SK-N-SH (cell line): ENCODE data around the gene D2HGDH. TPM values are rescaled to one million over a fixed set of nuclear protein-coding genes. Genes with fewer than 3 reads are reported as not detected.

Source experiments
- CTCF ChIA-PET: fragments of 300-600, 350-600 bp; formaldehyde crosslinking; extraction: SDS; loops from one replicate; lab custom pipeline; 2021; lab: Yijun Ruan, JAX
- POLR2A ChIA-PET: fragments of 350-600 bp; sonication (Branson Sonifier 250); formaldehyde crosslinking; extraction: SDS; loops from one replicate; lab custom pipeline; 2020; ENCODE audit warnings: antibody characterized with exemption, inconsistent platforms; lab: Yijun Ruan, JAX
- DNase-seq: peaks from one replicate; pipeline ENCODE4 v3.0.0; 2012
- H2AFZ ChIP-seq: fragments of 200-600 bp; sonication (generic); 2 replicates; pipeline ENCODE4 v1.8.1; 2016; ENCODE audit warnings: antibody characterized with exemption, mild to moderate bottlenecking, low read depth
- H3F3A ChIP-seq: fragments of 200-600 bp; sonication (generic); replicated peaks from 2 replicates; pipeline ENCODE3; 2016; ENCODE audit warnings: antibody characterized with exemption, mild to moderate bottlenecking; ENCODE audit not compliant: insufficient read depth
- H3K27ac ChIP-seq, 2 experiments: fragments of 200-500 bp in 1 of 2; fragments of 200-600 bp in 1 of 2; sonication (Bioruptor generic) in 1 of 2; sonication (generic), shearing (Covaris generic) in 1 of 2; 2 replicates each; pipeline versions ENCODE4 v1.5.1 to v1.6.1; 2014 to 2016; ENCODE audit warnings: low read depth in 2 of 2, inconsistent platforms in 1 of 2, low read length in 1 of 2, mild to moderate bottlenecking in 1 of 2, mixed read lengths in 1 of 2
- H3K27me3 ChIP-seq: fragments of 200-600 bp; sonication (generic), shearing (Covaris generic); 2 replicates; pipeline ENCODE4 v1.6.1; 2016; ENCODE audit warnings: mixed run types; ENCODE audit not compliant: insufficient read depth
- H3K36me3 ChIP-seq, 2 experiments: fragments of 200-500 bp in 1 of 2; fragments of 200-600 bp in 1 of 2; sonication (Bioruptor generic) in 1 of 2; sonication (generic) in 1 of 2; replicated peaks in 1 of 2; 2 replicates each; pipeline versions ENCODE3 to v1.5.1; 2014 to 2016; ENCODE audit warnings: low read length in 1 of 2, mild to moderate bottlenecking in 1 of 2; ENCODE audit not compliant: insufficient read depth in 2 of 2, control insufficient read depth in 1 of 2
- H3K4me1 ChIP-seq, 2 experiments: fragments of 200-500 bp in 1 of 2; fragments of 200-600 bp in 1 of 2; sonication (Bioruptor generic) in 1 of 2; sonication (generic), shearing (Covaris generic) in 1 of 2; 2 replicates each; pipeline versions ENCODE4 v1.5.1 to v1.6.1; 2014 to 2016; ENCODE audit warnings: low read depth in 1 of 2, low read length in 1 of 2, mixed run types in 1 of 2; ENCODE audit not compliant: insufficient read depth in 2 of 2, control insufficient read depth in 1 of 2
- H3K4me2 ChIP-seq: fragments of 200-600 bp; sonication (generic), shearing (Covaris generic); 2 replicates; pipeline ENCODE4 v1.6.1; 2017; ENCODE audit warnings: mixed run types
- H3K4me3 ChIP-seq, 2 experiments: fragments of 200-500 bp in 1 of 2; fragments of 200-600 bp in 1 of 2; sonication (Bioruptor generic) in 1 of 2; sonication (generic), shearing (Covaris generic) in 1 of 2; 2 replicates each; pipeline versions ENCODE4 v1.5.1 to v1.8.1; 2014 to 2016; ENCODE audit warnings: low read depth in 2 of 2, inconsistent platforms in 1 of 2, low read length in 1 of 2, mild to moderate bottlenecking in 1 of 2, mixed read lengths in 1 of 2, moderate library complexity in 1 of 2
- H3K79me2 ChIP-seq: fragments of 200-600 bp; sonication (generic); 2 replicates; pipeline ENCODE4 v1.8.1; 2017; ENCODE audit warnings: mild to moderate bottlenecking; ENCODE audit not compliant: insufficient read depth
- H3K9ac ChIP-seq: fragments of 200-600 bp; sonication (generic); 2 replicates; pipeline ENCODE4 v1.6.1; 2017; ENCODE audit warnings: mixed run types
- H3K9me2 ChIP-seq: fragments of 200-600 bp; sonication (generic); 2 replicates; pipeline ENCODE4 v1.6.1; 2017; ENCODE audit warnings: mixed run types
- H3K9me3 ChIP-seq: fragments of 200-600 bp; sonication (generic); 2 replicates; pipeline ENCODE4 v1.6.1; 2017; ENCODE audit warnings: mixed run types, mild to moderate bottlenecking, moderate library complexity
- H4K20me1 ChIP-seq: fragments of 200-600 bp; sonication (generic); 2 replicates; pipeline ENCODE4 v1.6.1; 2017; ENCODE audit warnings: mild to moderate bottlenecking, mixed run types; ENCODE audit not compliant: insufficient read depth
- EP300 ChIP-seq, 2 experiments: IDR thresholded peaks; 2 replicates each; pipeline versions ENCODE4 v1.4.0 to v1.6.1; 2012; ENCODE audit warnings: borderline replicate concordance in 1 of 2, low read depth in 1 of 2, low read length in 1 of 2
- FOSL2 ChIP-seq: IDR thresholded peaks from 2 replicates; pipeline ENCODE4 v1.4.0; 2012; ENCODE audit warnings: low read depth, mild to moderate bottlenecking, moderate library complexity, borderline replicate concordance
- GABPA ChIP-seq: IDR thresholded peaks from 2 replicates; pipeline ENCODE4 v1.4.0; 2012; ENCODE audit warnings: low read depth, mild to moderate bottlenecking
- JUND ChIP-seq: IDR thresholded peaks from 2 replicates; pipeline ENCODE4 v1.4.0; 2012
- MEF2A ChIP-seq: IDR thresholded peaks from 2 replicates; pipeline ENCODE4 v1.4.0; 2012; ENCODE audit warnings: low read depth, borderline replicate concordance
- POLR2AphosphoS5 ChIP-seq: IDR thresholded peaks from 2 replicates; pipeline ENCODE4 v1.6.1; 2012; ENCODE audit warnings: low read depth, low read length
- SIN3A ChIP-seq: IDR thresholded peaks from 2 replicates; pipeline ENCODE4 v1.6.1; 2012; ENCODE audit warnings: low read depth, mild to moderate bottlenecking, low read length, moderate library complexity, borderline replicate concordance
- SMC3 ChIP-seq: IDR thresholded peaks from 2 replicates; pipeline ENCODE4 v1.6.1; 2012; ENCODE audit warnings: low read depth, low read length, improper control_type of control experiment
- TAF1 ChIP-seq: IDR thresholded peaks from 2 replicates; pipeline ENCODE4 v1.6.1; 2012; ENCODE audit warnings: low read depth, mild to moderate bottlenecking, low read length, moderate library complexity, borderline replicate concordance
- TCF12 ChIP-seq: IDR thresholded peaks from 2 replicates; pipeline ENCODE4 v1.4.0; 2012
- WGBS: methylation state at CpG from one replicate; pipeline ENCODE4 v1.1.6; 2017; ENCODE audit warnings: low lambda C conversion rate; 5-methylcytosine and 5-hydroxymethylcytosine counted together
- polyA plus RNA-seq, 3 experiments: library from polyadenylated mRNA; depleted of rRNA; stranded (reverse); fragments of >200 nt; gene quantifications; 2 replicates each; pipeline ENCODE4 v1.2.3, GENCODE V29; 2012
- TF ChIP-seq, protein P1 (sequence below): fragments of 150-350 bp; IDR thresholded peaks from 2 replicates; pipeline ENCODE4 v1.6.1; 2016; ENCODE audit warnings: mild to moderate bottlenecking, low read depth, low read length
- TF ChIP-seq, protein P2 (sequence below): fragments of 200-600 bp; sonication (generic); IDR thresholded peaks from 2 replicates; pipeline ENCODE4 v1.6.1; 2017; ENCODE audit warnings: antibody characterized with exemption, mild to moderate bottlenecking, moderate library complexity
- TF ChIP-seq, protein P3 (sequence below): IDR thresholded peaks from 2 replicates; pipeline ENCODE4 v1.4.0; 2012; ENCODE audit warnings: low read depth
- TF ChIP-seq, protein P4 (sequence below): IDR thresholded peaks from 2 replicates; pipeline ENCODE4 v1.4.0; 2012; ENCODE audit warnings: low read depth, borderline replicate concordance

Gene D2HGDH
- polyA plus RNA-seq, 1 of the 3 experiments (the other 2 are of a cell fraction) = 36.3 TPM

DNA sequence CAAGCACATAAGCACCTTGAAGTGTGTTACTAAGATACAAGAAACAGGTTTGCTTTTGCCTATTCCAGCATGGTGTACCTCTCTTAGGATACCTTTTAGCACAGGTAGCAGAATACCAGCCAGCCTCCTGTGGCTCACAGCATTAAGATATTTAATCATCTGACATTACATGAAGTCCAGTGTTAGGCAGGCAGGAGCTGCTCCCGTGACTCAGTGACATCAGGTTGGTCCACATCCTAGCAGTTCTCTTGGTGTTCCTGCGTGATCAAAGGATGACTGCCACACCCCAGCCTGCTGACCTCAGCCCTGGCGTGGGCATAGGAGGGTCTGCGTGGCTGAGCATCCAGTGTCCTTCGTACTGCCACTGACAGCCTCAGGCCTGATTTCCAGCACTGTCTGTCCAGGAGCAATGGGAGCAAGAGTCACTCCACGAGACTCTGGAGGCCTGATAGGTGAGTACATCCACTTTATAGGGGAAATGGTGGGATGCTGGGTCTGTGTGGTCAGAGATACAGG, 44.2 kb upstream of the D2HGDH start:
- Histone ChIP-seq H3K4me2 (no peak overlapping the region), H3F3A (no peaks in the 10 kb centered on the region), H3K27ac (no peak overlapping the region)
- DNase-seq = no peak
- POLR2A ChIA-PET = no interaction called here
- CTCF ChIA-PET = interaction anchor here (1.7 kb wide), 1 partner anchor 188 kb away, joined by 5 read pairs; no protein-coding TSS in a partner anchor
- no peak for TF ChIP-seq TAF1
- TF ChIP-seq, all 33 proteins: peak for 0
- Histone ChIP-seq H3K9ac (no peak overlapping the region), H2AFZ (no peak overlapping the region), H3K79me2 (peaks cover 40% of the 10 kb centered on the region), H4K20me1 (no peaks in the 10 kb centered on the region), H3K27me3 (no peaks in the 10 kb centered on the region), H3K4me3 (no peak overlapping the region), H3K4me1 (peaks cover 5 to 10% of the 10 kb centered on the region in 2 experiments; a peak in 3 of 4 replicates), H3K9me2 (no peaks in the 10 kb centered on the region), H3K36me3 (peaks cover 11 to 34% of the 10 kb centered on the region in 2 experiments), H3K9me3 (no peaks in the 10 kb centered on the region)
- 76% methylated on average over 5 of the region's 6 CpGs for WGBS

DNA sequence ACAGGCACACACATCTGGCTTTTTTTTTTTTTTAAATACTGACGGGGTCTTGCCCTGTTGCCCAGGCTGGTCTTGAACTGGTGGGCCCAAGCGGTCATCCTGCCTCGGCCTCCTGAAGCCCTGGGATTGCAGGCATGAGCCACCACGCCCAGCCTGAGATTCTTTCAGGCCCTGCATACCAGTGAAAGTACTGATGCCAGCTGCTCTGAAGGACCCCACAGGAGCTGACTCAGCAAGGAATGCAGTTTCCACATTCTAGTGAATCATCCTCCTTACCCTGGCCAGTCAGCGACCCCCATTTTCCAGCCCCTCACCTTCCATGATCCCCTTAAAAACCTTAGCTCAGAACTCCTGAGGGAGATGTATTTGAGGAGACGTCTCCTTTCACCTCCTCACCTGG, 42.0 kb upstream of the D2HGDH start:
- POLR2A ChIA-PET = interaction anchor here (1.4 kb wide), 1 partner anchor 9 kb away, joined by 5 read pairs; no protein-coding TSS in a partner anchor
- peaks cover 0 to 7% of the 10 kb centered on the region in 2 experiments; a peak in 3 of 4 replicates for H3K4me1 ChIP-seq
- WGBS = 87% methylated on average over 6 of the region's 6 CpGs
- TF ChIP-seq JUND (peak; percentile 30; the same call in 1 of the 2 replicates), TCF12 (peak; percentile 31; the same call in 1 of the 2 replicates), MEF2A (no peak), FOSL2 (peak; percentile 70; the same call in 1 of the 2 replicates)
- TF ChIP-seq, protein P1, sequence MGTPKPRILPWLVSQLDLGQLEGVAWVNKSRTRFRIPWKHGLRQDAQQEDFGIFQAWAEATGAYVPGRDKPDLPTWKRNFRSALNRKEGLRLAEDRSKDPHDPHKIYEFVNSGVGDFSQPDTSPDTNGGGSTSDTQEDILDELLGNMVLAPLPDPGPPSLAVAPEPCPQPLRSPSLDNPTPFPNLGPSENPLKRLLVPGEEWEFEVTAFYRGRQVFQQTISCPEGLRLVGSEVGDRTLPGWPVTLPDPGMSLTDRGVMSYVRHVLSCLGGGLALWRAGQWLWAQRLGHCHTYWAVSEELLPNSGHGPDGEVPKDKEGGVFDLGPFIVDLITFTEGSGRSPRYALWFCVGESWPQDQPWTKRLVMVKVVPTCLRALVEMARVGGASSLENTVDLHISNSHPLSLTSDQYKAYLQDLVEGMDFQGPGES = no peak
- TF ChIP-seq, all 33 proteins: peak for 3
- Histone ChIP-seq H3K9ac (no peak overlapping the region), H4K20me1 (no peaks in the 10 kb centered on the region), H2AFZ (no peak overlapping the region), H3K79me2 (peaks cover 23% of the 10 kb centered on the region), H3K9me3 (no peaks in the 10 kb centered on the region), H3K27me3 (no peaks in the 10 kb centered on the region), H3K36me3 (peaks cover 11 to 34% of the 10 kb centered on the region in 2 experiments), H3K27ac (peak overlapping the region in 1 of 2 experiments; percentile 24; a peak in 1 of 4 replicates), H3K4me2 (no peak overlapping the region), H3F3A (peaks cover under 1% of the 10 kb centered on the region), H3K9me2 (no peaks in the 10 kb centered on the region), H3K4me3 (no peak overlapping the region)
- DNase-seq = no peak
- CTCF ChIA-PET = interaction anchor here (0.6 to 1.4 kb wide), 3 partner anchors 11 to 1730 kb away, joined by 3 to 5 read pairs (median 3); no protein-coding TSS in a partner anchor

DNA sequence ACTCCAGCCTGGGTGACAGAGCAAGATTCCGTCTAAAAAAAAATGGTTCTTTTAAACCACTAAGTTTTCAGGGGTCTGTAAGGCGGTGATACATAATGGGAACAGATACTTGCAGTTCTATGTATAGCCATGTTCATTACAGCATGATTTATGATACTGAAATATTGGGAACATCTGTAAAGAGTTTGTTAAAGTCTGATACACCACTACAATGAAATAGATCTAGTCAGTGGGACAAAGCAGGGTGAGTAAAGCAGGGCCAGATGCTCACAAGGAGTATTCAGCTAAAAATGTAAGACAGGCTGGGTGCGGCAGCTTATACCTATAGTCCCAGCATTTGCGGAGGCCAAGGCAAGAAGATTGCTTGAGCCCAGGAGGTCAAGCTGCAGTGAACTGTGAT, 38.8 kb upstream of the D2HGDH start:
- CTCF ChIA-PET = interaction anchor here (1.2 kb wide), 1 partner anchor 26 kb away, joined by 3 read pairs; no protein-coding TSS in a partner anchor
- Histone ChIP-seq H3K79me2 (0 out of 2 replicates have a peak, but pooled peaks cover 4% of the 10 kb centered on the region), H3K27me3 (no peaks in the 10 kb centered on the region), H3K4me1 (no peaks in the 10 kb centered on the region; a peak in 1 of 4 replicates), H2AFZ (no peak overlapping the region), H3K27ac (no peak overlapping the region), H3K9me2 (no peaks in the 10 kb centered on the region), H3K36me3 (peaks cover 2 to 20% of the 10 kb centered on the region in 2 experiments), H3F3A (peaks cover 12% of the 10 kb centered on the region), H3K9me3 (no peaks in the 10 kb centered on the region), H3K4me2 (no peak overlapping the region), H3K4me3 (no peak overlapping the region), H4K20me1 (no peaks in the 10 kb centered on the region), H3K9ac (no peak overlapping the region)
- no peak for TF ChIP-seq EP300 (IDR thresholded peaks at IDR 0.05; ENCODE audit: borderline replicate concordance in 1 of 2, low read depth in 1 of 2, low read length in 1 of 2)
- TF ChIP-seq, protein P2, sequence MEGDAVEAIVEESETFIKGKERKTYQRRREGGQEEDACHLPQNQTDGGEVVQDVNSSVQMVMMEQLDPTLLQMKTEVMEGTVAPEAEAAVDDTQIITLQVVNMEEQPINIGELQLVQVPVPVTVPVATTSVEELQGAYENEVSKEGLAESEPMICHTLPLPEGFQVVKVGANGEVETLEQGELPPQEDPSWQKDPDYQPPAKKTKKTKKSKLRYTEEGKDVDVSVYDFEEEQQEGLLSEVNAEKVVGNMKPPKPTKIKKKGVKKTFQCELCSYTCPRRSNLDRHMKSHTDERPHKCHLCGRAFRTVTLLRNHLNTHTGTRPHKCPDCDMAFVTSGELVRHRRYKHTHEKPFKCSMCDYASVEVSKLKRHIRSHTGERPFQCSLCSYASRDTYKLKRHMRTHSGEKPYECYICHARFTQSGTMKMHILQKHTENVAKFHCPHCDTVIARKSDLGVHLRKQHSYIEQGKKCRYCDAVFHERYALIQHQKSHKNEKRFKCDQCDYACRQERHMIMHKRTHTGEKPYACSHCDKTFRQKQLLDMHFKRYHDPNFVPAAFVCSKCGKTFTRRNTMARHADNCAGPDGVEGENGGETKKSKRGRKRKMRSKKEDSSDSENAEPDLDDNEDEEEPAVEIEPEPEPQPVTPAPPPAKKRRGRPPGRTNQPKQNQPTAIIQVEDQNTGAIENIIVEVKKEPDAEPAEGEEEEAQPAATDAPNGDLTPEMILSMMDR = no peak
- TF ChIP-seq, protein P3, sequence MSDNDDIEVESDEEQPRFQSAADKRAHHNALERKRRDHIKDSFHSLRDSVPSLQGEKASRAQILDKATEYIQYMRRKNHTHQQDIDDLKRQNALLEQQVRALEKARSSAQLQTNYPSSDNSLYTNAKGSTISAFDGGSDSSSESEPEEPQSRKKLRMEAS = no peak
- no peak for TF ChIP-seq POLR2AphosphoS5
- no peak for TF ChIP-seq MEF2A
- TF ChIP-seq GABPA = no peak
- no peak for TF ChIP-seq SIN3A
- no peak for TF ChIP-seq SMC3
- TF ChIP-seq, protein P4, sequence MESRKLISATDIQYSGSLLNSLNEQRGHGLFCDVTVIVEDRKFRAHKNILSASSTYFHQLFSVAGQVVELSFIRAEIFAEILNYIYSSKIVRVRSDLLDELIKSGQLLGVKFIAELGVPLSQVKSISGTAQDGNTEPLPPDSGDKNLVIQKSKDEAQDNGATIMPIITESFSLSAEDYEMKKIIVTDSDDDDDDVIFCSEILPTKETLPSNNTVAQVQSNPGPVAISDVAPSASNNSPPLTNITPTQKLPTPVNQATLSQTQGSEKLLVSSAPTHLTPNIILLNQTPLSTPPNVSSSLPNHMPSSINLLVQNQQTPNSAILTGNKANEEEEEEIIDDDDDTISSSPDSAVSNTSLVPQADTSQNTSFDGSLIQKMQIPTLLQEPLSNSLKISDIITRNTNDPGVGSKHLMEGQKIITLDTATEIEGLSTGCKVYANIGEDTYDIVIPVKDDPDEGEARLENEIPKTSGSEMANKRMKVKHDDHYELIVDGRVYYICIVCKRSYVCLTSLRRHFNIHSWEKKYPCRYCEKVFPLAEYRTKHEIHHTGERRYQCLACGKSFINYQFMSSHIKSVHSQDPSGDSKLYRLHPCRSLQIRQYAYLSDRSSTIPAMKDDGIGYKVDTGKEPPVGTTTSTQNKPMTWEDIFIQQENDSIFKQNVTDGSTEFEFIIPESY = no peak
- DNase-seq = no peak
- 87% methylated on average over 4 of the region's 4 CpGs for WGBS
- POLR2A ChIA-PET = no interaction called here
